H1 (cell line): Measurements from ENCODE around the gene PMEPA1. TPM values are rescaled to one million over a fixed set of nuclear protein-coding genes. Genes with fewer than 3 reads are reported as not detected.

Source experiments
- CTCF ChIA-PET: fragments of 300-600 bp; sonication (Branson Sonifier 250); formaldehyde crosslinking; loops from one replicate; lab custom pipeline; 2021; ENCODE audit not compliant: partially characterized antibody; lab: Charles Lee
- POLR2A ChIA-PET: fragments of 300-600 bp; sonication (Branson Sonifier 250); formaldehyde crosslinking; loops from one replicate; lab custom pipeline; 2021; ENCODE audit warnings: inconsistent platforms; ENCODE audit not compliant: partially characterized antibody; lab: Charles Lee
- DNase-seq, 2 experiments: peaks; one replicate each; pipeline versions ENCODE4 v3.0.0 to v3.0.0-alpha.2; 2010 to 2022; ENCODE audit warnings: low spot score in 2 of 2, low read depth in 1 of 2, mixed read lengths in 1 of 2
- FAIRE-seq: peaks from 2 replicates; lab custom pipeline; 2011; peaks lifted over from hg19 to GRCh38; lab: Jason Lieb, UNC
- H2AFZ ChIP-seq: 2 replicates; pipeline ENCODE4 v1.8.1; 2012; ENCODE audit warnings: low read length, inconsistent platforms
- H2AK5ac ChIP-seq: 2 replicates; pipeline ENCODE4 v1.6.1; 2013; ENCODE audit warnings: low read depth, low read length
- H2BK120ac ChIP-seq: replicated peaks from 2 replicates; pipeline ENCODE3; 2013; ENCODE audit warnings: low read depth, low read length, inconsistent platforms
- H2BK12ac ChIP-seq: 2 replicates; pipeline ENCODE4 v1.6.1; 2013; ENCODE audit warnings: low read depth, low read length
- H2BK15ac ChIP-seq: 2 replicates; pipeline ENCODE4 v1.6.1; 2013; ENCODE audit warnings: low read length
- H2BK20ac ChIP-seq: 2 replicates; pipeline ENCODE4 v1.6.1; 2013; ENCODE audit warnings: low read length
- H2BK5ac ChIP-seq: 2 replicates; pipeline ENCODE4 v1.6.1; 2013; ENCODE audit warnings: low read depth, low read length
- H3K14ac ChIP-seq: 2 replicates; pipeline ENCODE4 v1.6.1; 2013; ENCODE audit warnings: inconsistent platforms; ENCODE audit not compliant: insufficient read length
- H3K18ac ChIP-seq: 2 replicates; pipeline ENCODE4 v1.6.1; 2013; ENCODE audit warnings: low read length; ENCODE audit errors: extremely low read depth
- H3K23ac ChIP-seq: 2 replicates; pipeline ENCODE4 v1.6.1; 2013; ENCODE audit warnings: inconsistent platforms; ENCODE audit not compliant: insufficient read length
- H3K23me2 ChIP-seq: 2 replicates; pipeline ENCODE4 v1.6.1; 2013; ENCODE audit warnings: low read depth, low read length
- H3K27ac ChIP-seq: 2 replicates; pipeline ENCODE4 v1.6.1; 2011; ENCODE audit warnings: low read depth, low read length, inconsistent platforms
- H3K27me3 ChIP-seq, 4 experiments: replicated peaks in 1 of 4; 1 replicate in 1 of 4; 2 replicates in 3 of 4; pipeline versions ENCODE4 v1.6.1 to v1.8.1; 2011 to 2013; ENCODE audit warnings: low read length in 3 of 4, mild to moderate bottlenecking in 3 of 4, inconsistent platforms in 2 of 4, mixed read lengths in 2 of 4, moderate library complexity in 1 of 4; ENCODE audit not compliant: control insufficient read depth in 3 of 4, insufficient read depth in 3 of 4; ENCODE audit errors: extremely low read depth in 1 of 4
- H3K36me3 ChIP-seq, 4 experiments: 2 replicates each; pipeline versions ENCODE4 v1.6.1 to v1.8.1; 2011 to 2013; ENCODE audit warnings: mild to moderate bottlenecking in 4 of 4, low read length in 3 of 4, moderate library complexity in 2 of 4, control low read depth in 1 of 4, inconsistent platforms in 1 of 4; ENCODE audit not compliant: insufficient read depth in 4 of 4, control insufficient read depth in 2 of 4
- H3K4ac ChIP-seq: replicated peaks from 2 replicates; pipeline ENCODE3; 2013; ENCODE audit warnings: low read length, low read depth, mixed read lengths, inconsistent platforms; ENCODE audit not compliant: insufficient read length
- H3K4me1 ChIP-seq, 4 experiments: replicated peaks in 1 of 4; 1 replicate in 1 of 4; 2 replicates in 3 of 4; pipeline versions ENCODE4 v1.6.1 to v1.8.1; 2011 to 2013; ENCODE audit warnings: low read length in 3 of 4, inconsistent platforms in 2 of 4, mixed read lengths in 1 of 4; ENCODE audit not compliant: insufficient read depth in 4 of 4, control insufficient read depth in 3 of 4
- H3K4me2 ChIP-seq, 2 experiments: 2 replicates each; pipeline versions ENCODE4 v1.6.1 to v1.8.1; 2011 to 2013; ENCODE audit warnings: low read depth in 2 of 2, low read length in 2 of 2, control low read depth in 1 of 2, inconsistent platforms in 1 of 2, mild to moderate bottlenecking in 1 of 2; ENCODE audit not compliant: insufficient read depth in 1 of 2
- H3K4me3 ChIP-seq, 4 experiments: fragments of 200-600, 300-600 bp in 1 of 4; sonication (generic), shearing (Covaris generic), sonication (Bioruptor Twin) in 1 of 4; 2 replicates each; pipeline versions ENCODE4 v1.5.1 to v1.8.1; 2011 to 2016; ENCODE audit warnings: low read length in 4 of 4, low read depth in 3 of 4, control low read depth in 2 of 4, inconsistent platforms in 2 of 4, mild to moderate bottlenecking in 2 of 4, mixed read lengths in 1 of 4, moderate library complexity in 1 of 4; ENCODE audit not compliant: insufficient read depth in 2 of 4; ENCODE audit errors: extremely low read depth in 1 of 4
- H3K56ac ChIP-seq: replicated peaks from 2 replicates; pipeline ENCODE3; 2013; ENCODE audit warnings: low read depth, mild to moderate bottlenecking, mixed read lengths, low read length, inconsistent platforms; ENCODE audit not compliant: insufficient read length
- H3K79me1 ChIP-seq: 2 replicates; pipeline ENCODE4 v1.6.1; 2013; ENCODE audit warnings: low read depth, low read length, control low read depth
- H3K79me2 ChIP-seq, 2 experiments: 2 replicates each; pipeline versions ENCODE4 v1.6.1 to v1.8.1; 2012 to 2013; ENCODE audit warnings: low read length in 2 of 2, mild to moderate bottlenecking in 2 of 2, inconsistent platforms in 1 of 2; ENCODE audit not compliant: insufficient read depth in 2 of 2, control insufficient read depth in 1 of 2
- H3K9ac ChIP-seq, 4 experiments: replicated peaks in 1 of 4; 1 replicate in 1 of 4; 2 replicates in 3 of 4; pipeline versions ENCODE4 v1.6.1 to v1.8.1; 2011 to 2013; ENCODE audit warnings: low read depth in 3 of 4, low read length in 3 of 4, control low read depth in 2 of 4, mild to moderate bottlenecking in 2 of 4, moderate library complexity in 2 of 4, inconsistent platforms in 1 of 4; ENCODE audit errors: extremely low read depth in 1 of 4
- H3K9me3 ChIP-seq, 2 experiments: 2 replicates each; pipeline versions ENCODE4 v1.6.1 to v1.8.1; 2012 to 2013; ENCODE audit warnings: mild to moderate bottlenecking in 2 of 2, moderate library complexity in 2 of 2, control low read depth in 1 of 2, inconsistent platforms in 1 of 2, low read depth in 1 of 2, low read length in 1 of 2, mixed read lengths in 1 of 2; ENCODE audit not compliant: insufficient read depth in 2 of 2
- H4K20me1 ChIP-seq, 2 experiments: replicated peaks in 1 of 2; 2 replicates each; pipeline versions ENCODE3 to v1.8.1; 2011 to 2013; ENCODE audit warnings: inconsistent platforms in 2 of 2, low read length in 2 of 2, mild to moderate bottlenecking in 1 of 2; ENCODE audit not compliant: insufficient read depth in 2 of 2, control insufficient read depth in 1 of 2
- H4K5ac ChIP-seq: 2 replicates; pipeline ENCODE4 v1.6.1; 2013; ENCODE audit warnings: low read length, low read depth, mixed read lengths, inconsistent platforms; ENCODE audit not compliant: insufficient read length
- H4K8ac ChIP-seq: 2 replicates; pipeline ENCODE4 v1.8.0; 2013; ENCODE audit warnings: mild to moderate bottlenecking, moderate library complexity, low read length, inconsistent platforms; ENCODE audit not compliant: insufficient read depth; ENCODE audit errors: extremely low read depth
- H4K91ac ChIP-seq: replicated peaks from 2 replicates; pipeline ENCODE3; 2013; ENCODE audit warnings: low read length, mixed read lengths, inconsistent platforms; ENCODE audit not compliant: insufficient read length
- BCL11A ChIP-seq, 2 experiments: IDR thresholded peaks; one replicate each; pipeline ENCODE4 v1.6.1; 2011; ENCODE audit warnings: low read depth in 2 of 2, low read length in 2 of 2, mild to moderate bottlenecking in 2 of 2
- BRCA1 ChIP-seq: IDR thresholded peaks from 2 replicates; pipeline ENCODE4 v1.6.1; 2012; ENCODE audit warnings: low read depth, low read length, improper control_type of control experiment
- EZH2 ChIP-seq: fragments of 200-600 bp; sonication (generic); IDR thresholded peaks from 2 replicates; pipeline ENCODE4 v1.7.1; 2012; ENCODE audit warnings: low read depth, mild to moderate bottlenecking, moderate library complexity, low read length, inconsistent platforms; ENCODE audit not compliant: severe bottlenecking
- GABPA ChIP-seq: IDR thresholded peaks from 2 replicates; pipeline ENCODE4 v1.6.1; 2011; ENCODE audit warnings: mild to moderate bottlenecking, low read length, moderate library complexity, borderline replicate concordance; ENCODE audit not compliant: insufficient read depth
- JUN ChIP-seq: IDR thresholded peaks from 2 replicates; pipeline ENCODE4 v1.6.1; 2011; ENCODE audit warnings: low read depth, mild to moderate bottlenecking, improper control_type of control experiment, low read length
- NRF1 ChIP-seq: IDR thresholded peaks from 2 replicates; pipeline ENCODE4 v1.6.1; 2011; ENCODE audit warnings: mild to moderate bottlenecking, low read depth, low read length, improper control_type of control experiment
- POLR2AphosphoS5 ChIP-seq: IDR thresholded peaks from 2 replicates; pipeline ENCODE4 v1.6.1; 2011; ENCODE audit warnings: low read depth, low read length
- RBBP5 ChIP-seq: IDR thresholded peaks from 2 replicates; pipeline ENCODE4 v1.7.1; 2012; ENCODE audit warnings: low read depth, mild to moderate bottlenecking, inconsistent platforms, low read length, moderate library complexity, borderline replicate concordance
- RNF2 ChIP-seq: fragments of 200-900, 300-1000 bp; sonication (generic); IDR thresholded peaks from 2 replicates; pipeline ENCODE4 v1.7.1; 2016; ENCODE audit warnings: borderline replicate concordance, low read depth, mild to moderate bottlenecking, antibody characterized with exemption, low read length; ENCODE audit not compliant: poor library complexity, severe bottlenecking; ENCODE audit errors: missing control alignments
- SIRT6 ChIP-seq: IDR thresholded peaks from one replicate; pipeline ENCODE4 v1.7.1; 2012; ENCODE audit warnings: low read length, inconsistent platforms
- SP1 ChIP-seq: IDR thresholded peaks from 2 replicates; pipeline ENCODE4 v1.6.1; 2011; ENCODE audit warnings: low read depth, low read length
- WGBS, 2 experiments: shearing (Covaris generic) in 1 of 2; methylation state at CpG; one replicate each; pipeline versions ENCODE4 v1.1.6 to v1.1.7; 2013 to 2015; ENCODE audit warnings: low lambda C conversion rate in 2 of 2, mixed read lengths in 2 of 2, inconsistent platforms in 1 of 2, low coverage in 1 of 2, missing lambda C conversion rate in 1 of 2; ENCODE audit not compliant: insufficient replicate concordance in 2 of 2, insufficient coverage in 1 of 2, insufficient read length in 1 of 2; ENCODE audit errors: extremely low coverage in 1 of 2, missing lambda C conversion rate in 1 of 2; 5-methylcytosine and 5-hydroxymethylcytosine counted together
- polyA plus RNA-seq, 7 experiments: library from polyadenylated mRNA; depleted of rRNA in 3 of 7; stranded (reverse) in 5 of 7; unstranded in 2 of 7; fragments of >200 nt in 5 of 7; fragments of 200-250 nt in 2 of 7; gene quantifications; 1 replicate in 5 of 7; 2 replicates in 1 of 7; 4 replicates in 1 of 7; pipeline versions ENCODE4 v1.2.1 to v1.2.3, GENCODE V29; 2011 to 2013; ENCODE audit warnings: missing spikeins in 2 of 7, mixed read lengths in 2 of 7
- total RNA-seq: library from RNA; stranded (reverse); fragmentation: NEBNext Ultra II Directional; extraction: Animal tissue kit (Norgen Biotek cat#: 25700); gene quantifications from 2 replicates; pipeline ENCODE4 v1.2.1, GENCODE V29; 2021

The PMEPA1 gene
- total and polyA plus RNA-seq, 2 of the 8 experiments (the other 6 are each of a cell fraction or from before 2014, with no cell fraction given), result 12.7 to 20.5 TPM

- H3K9ac ChIP-seq, result no peak overlapping the region
- H3K4me2 ChIP-seq, result no peak overlapping the region
- H4K5ac ChIP-seq, result no peak overlapping the region
- 0 out of 2 replicates have a peak overlapping the region, but pooled peaks have one; percentile 66 for H2BK5ac ChIP-seq
- peaks cover 15 to 26% of the 10 kb centered on the region in 2 experiments for H4K20me1 ChIP-seq
- no peak overlapping the region for H2AK5ac ChIP-seq
- H3K23me2 ChIP-seq, result no peaks in the 10 kb centered on the region
- no peaks in the 10 kb centered on the region for H3K9me3 ChIP-seq
- TF ChIP-seq BCL11A (IDR thresholded peaks at IDR 0.05; ENCODE audit: low read depth in 2 of 2, low read length in 2 of 2), result no peak
- no peak for TF ChIP-seq JUN
- TF ChIP-seq BRCA1, result no peak
- TF ChIP-seq EZH2, result no peak
- no peak for TF ChIP-seq POLR2AphosphoS5
- TF ChIP-seq NRF1, result no peak
- TF ChIP-seq RNF2, result no peak
- TF ChIP-seq RBBP5, result no peak
- no peak for TF ChIP-seq SP1
- TF ChIP-seq GABPA, result no peak
- TF ChIP-seq SIRT6, result no peak
- peaks cover 0 to 68% of the 10 kb centered on the region in 2 experiments; a peak in 2 of 4 replicates for H3K79me2 ChIP-seq
- no peak overlapping the region for H2AFZ ChIP-seq
- H3K4ac ChIP-seq, result no peak overlapping the region
- H2BK15ac ChIP-seq, result no peak overlapping the region
- no peak overlapping the region for H4K8ac ChIP-seq
- 89% methylated on average over 26 of the region's 26 CpGs; no CpG with 5 or more reads in 1 of the 2 experiments for WGBS, 2 experiments
- CTCF ChIA-PET, result interaction anchor here (0.6 kb wide), 1 partner anchor 49 kb away, joined by 3 read pairs; no protein-coding TSS in a partner anchor
- peaks cover 24% of the 10 kb centered on the region for H3K79me1 ChIP-seq
- no peak overlapping the region for H2BK120ac ChIP-seq
- H2BK12ac ChIP-seq, result no peak overlapping the region
- no peaks in the 10 kb centered on the region for H3K27me3 ChIP-seq
- peaks cover 3 to 22% (median 7%) of the 10 kb centered on the region in 4 experiments for H3K4me1 ChIP-seq
- no peak overlapping the region for H3K56ac ChIP-seq
- H3K18ac ChIP-seq, result no peak overlapping the region
- FAIRE-seq (no peak), DNase-seq (no peak)
- H2BK20ac ChIP-seq, result no peak overlapping the region
- POLR2A ChIA-PET, result interaction anchor here (0.6 kb wide), 1 partner anchor 31 kb away, joined by 3 read pairs; no protein-coding TSS in a partner anchor
- no peak overlapping the region for H3K4me3 ChIP-seq
- H3K23ac ChIP-seq, result no peak overlapping the region
- no peaks in the 10 kb centered on the region for H3K36me3 ChIP-seq
- H3K14ac ChIP-seq, result no peak overlapping the region
- H4K91ac ChIP-seq, result no peak overlapping the region
- no peak overlapping the region for H3K27ac ChIP-seq
These were observed 37.7 kb downstream of the PMEPA1 start for GRCh38 chr20:57672164-57672563.
